Measurements from ENCODE around the gene DZIP3.

DZIP3 gene

GRCh38 chr3:108677811-108678210, 88.3 kb downstream of the DZIP3 start:
- no peak for DNase-seq (ENCODE audit: low spot score)

- peak; percentile 7 for DNase-seq (ENCODE audit: low spot score)
Measured at GRCh38 chr3:108692286-108692685, 102.8 kb downstream of the DZIP3 start.

GRCh38 chr3:108698461-108698860, 108.9 kb downstream of the DZIP3 start:
- no peak for DNase-seq (ENCODE audit: low spot score)

- DNase-seq (ENCODE audit: low spot score): no peak
Measured at GRCh38 chr3:108705045-108705444, 115.5 kb downstream of the DZIP3 start.

- DNase-seq (ENCODE audit: low spot score): no peak
Measured at GRCh38 chr3:108713009-108713516, 123.5 kb downstream of the DZIP3 start.

DNA sequence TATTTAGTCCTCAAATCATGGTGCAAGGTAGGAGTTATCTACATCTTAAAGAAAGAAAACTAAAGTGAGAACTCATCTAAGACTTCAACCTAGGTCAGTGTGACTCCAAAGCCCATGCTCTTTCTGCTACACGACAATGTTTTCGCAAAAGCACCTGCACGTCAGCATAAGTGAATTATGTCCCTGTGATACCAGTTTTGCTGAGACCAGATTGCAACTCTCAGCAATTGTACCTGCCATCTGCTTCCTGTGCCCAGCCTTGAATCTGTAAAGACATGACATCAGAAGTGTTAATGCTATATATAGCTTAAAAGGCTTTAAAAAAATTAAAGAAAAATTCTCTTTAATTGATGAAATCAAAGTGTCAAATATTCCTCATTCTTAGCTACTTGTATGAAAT, 124.3 kb downstream of the DZIP3 start:
- DNase-seq (ENCODE audit: low spot score): no peak

GRCh38 chr3:108718454-108718853, 128.9 kb downstream of the DZIP3 start:
- DNase-seq (ENCODE audit: low spot score): no peak

DNA sequence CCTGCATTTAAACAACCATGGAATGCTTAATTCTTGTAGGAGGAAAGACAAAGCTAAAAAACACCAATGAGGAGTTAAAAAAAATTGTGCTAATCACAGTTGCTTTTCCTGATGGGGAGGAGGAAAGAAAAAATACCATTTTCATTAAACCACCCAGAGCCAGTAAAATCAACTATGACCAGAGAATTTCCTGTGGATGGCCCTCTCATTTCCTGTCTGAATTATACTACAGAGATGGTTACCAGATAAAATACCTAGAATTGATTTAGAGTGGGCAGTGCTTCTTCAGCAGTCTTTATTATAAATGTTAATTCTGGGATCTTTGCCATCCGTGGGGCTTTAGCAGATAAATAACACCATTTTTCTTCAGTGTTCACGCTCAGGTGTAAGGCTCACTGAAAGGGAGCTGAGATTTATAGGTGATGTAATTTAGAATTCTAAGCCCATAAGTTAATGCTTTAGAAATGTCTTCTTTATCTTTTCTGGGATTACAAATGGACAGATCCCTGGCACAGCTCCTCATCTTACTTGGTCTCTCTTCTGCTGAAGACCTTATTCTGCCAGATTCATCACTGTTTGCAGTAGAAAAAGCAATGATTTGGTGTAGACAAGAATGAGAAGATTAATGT, 129.8 kb downstream of the DZIP3 start:
- DNase-seq (ENCODE audit: low spot score): no peak

- no peak for DNase-seq (ENCODE audit: low spot score)
Measured at GRCh38 chr3:108722724-108723123, 133.2 kb downstream of the DZIP3 start.

DNA sequence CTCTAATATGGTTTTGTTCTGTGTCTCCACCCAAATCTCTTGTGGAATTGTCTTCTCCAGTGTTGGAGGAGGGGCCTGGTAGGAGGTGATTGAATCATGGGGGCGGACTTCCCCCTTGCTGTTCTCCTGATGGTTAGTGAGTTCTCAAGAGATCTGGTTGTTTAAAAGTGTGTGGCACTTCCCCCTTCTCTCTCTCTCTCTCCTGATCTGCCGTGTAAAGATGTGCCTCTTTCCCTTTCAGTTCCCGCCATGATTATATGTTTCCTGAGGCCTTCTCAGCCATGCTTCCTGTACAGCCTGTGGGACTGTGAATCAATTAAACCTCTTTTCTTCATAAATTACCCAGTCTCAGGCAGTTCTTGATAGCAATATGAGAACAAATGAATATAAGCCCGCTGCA, 134.6 kb downstream of the DZIP3 start:
- no peak for DNase-seq (ENCODE audit: low spot score)

GRCh38 chr3:108728105-108728504, 138.6 kb downstream of the DZIP3 start:
- no peak for DNase-seq (ENCODE audit: low spot score)

GRCh38 chr3:108728934-108729333, 139.4 kb downstream of the DZIP3 start:
- DNase-seq (ENCODE audit: low spot score): no peak

- no peak for DNase-seq (ENCODE audit: low spot score)
Measured at GRCh38 chr3:108736821-108737220, 147.3 kb downstream of the DZIP3 start.

- DNase-seq (ENCODE audit: low spot score): no peak
Measured at GRCh38 chr3:108742929-108743328, 153.4 kb downstream of the DZIP3 start.

Measured in globus pallidus (tissue), 1 donor.